Activated CD4-positive, alpha-beta T cell treated with anti-CD3 and anti-CD28 coated beads for 36 hours (primary cell): ENCODE results near the gene LSM12. TPM values are rescaled to one million over a fixed set of nuclear protein-coding genes. Genes with fewer than 3 reads are reported as not detected.
"Not testable (repeated sequence)": the region's sequence is repeated elsewhere in the genome, so short reads cannot be mapped to it uniquely, and the experiment has no call there.

Experiments
- ATAC-seq: fragments of 200-7000 bp; cut with Tn5 transposase; one replicate; pipeline ENCODE4 v1.10.0; 2021; ENCODE audit warnings: mild to moderate bottlenecking, moderate library complexity
- CTCF ChIA-PET: fragments of 350-600 bp; sonication (Branson Sonifier 250); formaldehyde crosslinking; loops from one replicate; lab custom pipeline; 2021; ENCODE audit warnings: antibody characterized with exemption; lab: Charles Lee
- POLR2A ChIA-PET: fragments of 350-600 bp; sonication (Branson Sonifier 250); formaldehyde crosslinking; loops from one replicate; lab custom pipeline; 2021; ENCODE audit warnings: antibody characterized with exemption, inconsistent platforms; lab: Charles Lee
- DNase-seq: peaks from one replicate; pipeline ENCODE4 v3.0.0-alpha.2; 2020
- H3K27ac Mint-ChIP-seq: one replicate; pipeline ENCODE4 v1.8.0; 2021; ENCODE audit warnings: mixed read lengths
- H3K27me3 Mint-ChIP-seq: one replicate; pipeline ENCODE4 v1.8.0; 2021; ENCODE audit warnings: mixed read lengths
- H3K36me3 Mint-ChIP-seq: one replicate; pipeline ENCODE4 v1.8.0; 2021; ENCODE audit warnings: low read depth, mixed read lengths
- H3K4me1 Mint-ChIP-seq: one replicate; pipeline ENCODE4 v1.8.0; 2021; ENCODE audit warnings: mixed read lengths
- H3K4me3 Mint-ChIP-seq: one replicate; pipeline ENCODE4 v1.8.0; 2021; ENCODE audit warnings: mild to moderate bottlenecking, moderate library complexity, mixed read lengths
- H3K9me3 Mint-ChIP-seq: one replicate; pipeline ENCODE4 v1.8.0; 2021; ENCODE audit warnings: low read depth, mixed read lengths
- intact Hi-C, 2 experiments: fragments of 100-400 bp; cut with DNase I in 1 of 2; cut with micrococcal nuclease in 1 of 2; formaldehyde crosslinking; loops; one replicate each; pipeline versions ENCODE4 v1.14.2 to v1.15.1; 2022 to 2024; cut with DNase I, micrococcal nuclease
- total RNA-seq, 2 experiments: library from RNA; stranded (reverse); gene quantifications; one replicate each; pipeline ENCODE4 v1.2.3, GENCODE V29; 2021

Gene LSM12
- total RNA-seq, 2 experiments from 2014 or later, result 93.1 to 102 TPM

- H3K27me3 Mint-ChIP-seq, ATAC-seq, DNase-seq, H3K27ac Mint-ChIP-seq, H3K4me1 Mint-ChIP-seq, intact Hi-C loops, H3K9me3 Mint-ChIP-seq, POLR2A ChIA-PET, H3K4me3 Mint-ChIP-seq: not testable (repeated sequence)
- H3K36me3 Mint-ChIP-seq, result peaks cover 41% of the 10 kb centered on the region
- CTCF ChIA-PET, result interaction anchor here (0.6 kb wide), 1 partner anchor 15 kb away, joined by 4 read pairs; no protein-coding TSS in a partner anchor
These were observed 31.8 kb downstream of the LSM12 start for GRCh38 chr17:44034688-44035087.

DNA sequence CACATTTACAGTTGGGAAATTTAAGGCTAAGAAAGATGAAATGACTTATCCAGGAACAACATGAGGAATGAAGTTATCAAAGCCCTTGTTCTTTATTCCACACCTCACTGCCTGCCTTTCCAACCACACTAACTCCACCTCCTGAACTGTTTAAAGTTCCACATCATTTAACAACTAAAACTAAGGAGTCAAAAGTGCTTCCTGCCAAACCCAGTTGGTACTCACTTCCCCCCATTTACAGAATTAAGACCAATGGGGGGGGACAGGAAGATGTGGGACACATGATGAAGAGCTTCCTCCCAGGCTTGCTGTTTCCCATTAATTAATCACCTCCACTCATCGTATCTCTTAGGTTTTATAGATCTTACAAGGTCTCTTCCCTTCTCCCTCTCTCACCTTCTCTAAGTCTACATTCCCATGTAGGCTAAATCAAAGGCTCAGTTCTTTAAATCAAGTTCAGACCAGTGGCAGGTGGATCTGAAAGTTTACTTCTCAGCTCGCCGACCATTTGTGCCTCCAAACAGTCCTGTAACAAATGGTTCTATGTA is 32.5 kb downstream of the LSM12 start:
- H3K27me3 Mint-ChIP-seq, result no peaks in the 10 kb centered on the region
- peaks cover 5% of the 10 kb centered on the region for H3K4me1 Mint-ChIP-seq
- no peaks in the 10 kb centered on the region for H3K9me3 Mint-ChIP-seq
- ATAC-seq (no peak), DNase-seq (no peak)
- H3K27ac Mint-ChIP-seq, result no peak overlapping the region
- peaks cover 46% of the 10 kb centered on the region for H3K36me3 Mint-ChIP-seq
- H3K4me3 Mint-ChIP-seq, result no peak overlapping the region
- CTCF ChIA-PET, result interaction anchor here (0.6 to 3.1 kb wide), 2 partner anchors 9 to 16 kb away, joined by 4 to 11 read pairs; no protein-coding TSS in a partner anchor
- POLR2A ChIA-PET, result no interaction called here
- intact Hi-C loops, result no loop called here

DNA sequence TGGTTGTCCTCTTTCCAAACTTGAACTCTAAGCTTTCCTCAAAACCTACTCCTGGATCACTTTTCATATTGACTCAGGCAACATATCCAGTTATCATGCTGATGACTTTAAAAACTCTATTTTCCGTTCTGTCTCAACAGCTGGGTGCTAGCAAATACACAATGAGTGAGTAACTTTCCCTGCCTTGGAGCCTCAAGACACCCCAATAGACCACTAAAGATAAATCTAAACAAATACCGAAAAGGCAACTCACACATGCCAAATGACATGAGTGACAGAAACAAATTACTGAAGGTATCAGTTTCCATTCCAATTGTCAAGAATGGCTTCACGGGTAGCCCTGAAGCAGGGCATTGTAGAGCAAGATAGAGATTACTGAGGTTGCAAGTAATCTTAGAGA is 36.0 kb downstream of the LSM12 start:
- CTCF ChIA-PET, result interaction anchor here (0.5 to 0.8 kb wide), 2 partner anchors 959 to 1312 kb away, joined by 3 read pairs; no protein-coding TSS in a partner anchor
- Mint-ChIP-seq H3K4me3 (no peak overlapping the region), H3K27ac (no peak overlapping the region), H3K36me3 (peaks cover 34% of the 10 kb centered on the region), H3K27me3 (no peaks in the 10 kb centered on the region), H3K4me1 (peaks cover 5% of the 10 kb centered on the region), H3K9me3 (no peaks in the 10 kb centered on the region)
- intact Hi-C loops, result no loop called here
- ATAC-seq (no peak), DNase-seq (no peak)
- POLR2A ChIA-PET, result no interaction called here

GRCh38 chr17:44029736-44030135 is 36.7 kb downstream of the LSM12 start:
- Mint-ChIP-seq H3K27ac (peak overlapping the region; percentile 47), H3K27me3 (no peaks in the 10 kb centered on the region)
- POLR2A ChIA-PET, result interaction anchor here (0.6 kb wide), 1 partner anchor 205 kb away, joined by 10 read pairs; no protein-coding TSS in a partner anchor

DNA sequence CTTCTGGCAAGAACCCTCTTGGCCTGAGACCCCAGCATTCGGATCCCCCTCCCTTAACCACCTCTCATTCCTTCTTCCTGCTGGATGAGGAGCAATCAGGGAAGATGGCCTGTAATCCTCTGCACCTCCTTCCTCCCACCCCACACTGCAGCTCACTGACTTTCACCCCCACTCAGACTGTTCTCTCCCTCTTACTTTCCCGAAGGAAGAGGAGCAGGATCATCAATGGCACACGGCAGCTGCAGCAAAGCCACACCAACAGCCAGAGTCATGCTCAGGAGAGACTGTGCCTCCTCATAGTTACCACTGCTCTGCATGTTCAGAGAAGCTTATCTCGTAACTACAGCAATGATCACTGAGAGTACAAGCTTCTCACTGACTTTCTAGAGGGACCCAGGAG is 41.6 kb downstream of the LSM12 start:
- Mint-ChIP-seq H3K27me3 (no peaks in the 10 kb centered on the region), H3K9me3 (no peaks in the 10 kb centered on the region), H3K36me3 (peaks cover 12% of the 10 kb centered on the region), H3K4me1 (no peaks in the 10 kb centered on the region), H3K4me3 (no peak overlapping the region), H3K27ac (no peak overlapping the region)
- intact Hi-C loops, result no loop called here
- ChIA-PET POLR2A (no interaction called here), CTCF (interaction anchor here (1.3 kb wide), 1 partner anchor 14 kb away, joined by 3 read pairs; no protein-coding TSS in a partner anchor)
- DNase-seq (no peak), ATAC-seq (no peak)

More at GRCh38 chr17:44029736-44030135, 36.7 kb downstream of the LSM12 start:
- Mint-ChIP-seq H3K4me3 (no peak overlapping the region), H3K9me3 (no peaks in the 10 kb centered on the region), H3K4me1 (peaks cover 5% of the 10 kb centered on the region), H3K36me3 (peaks cover 34% of the 10 kb centered on the region)
- no peak for ATAC-seq
- CTCF ChIA-PET, result interaction anchor here (0.6 to 0.8 kb wide), 3 partner anchors 9 to 959 kb away, joined by 3 read pairs; no protein-coding TSS in a partner anchor
- intact Hi-C loops, result no loop called here
- no peak for DNase-seq

DNA sequence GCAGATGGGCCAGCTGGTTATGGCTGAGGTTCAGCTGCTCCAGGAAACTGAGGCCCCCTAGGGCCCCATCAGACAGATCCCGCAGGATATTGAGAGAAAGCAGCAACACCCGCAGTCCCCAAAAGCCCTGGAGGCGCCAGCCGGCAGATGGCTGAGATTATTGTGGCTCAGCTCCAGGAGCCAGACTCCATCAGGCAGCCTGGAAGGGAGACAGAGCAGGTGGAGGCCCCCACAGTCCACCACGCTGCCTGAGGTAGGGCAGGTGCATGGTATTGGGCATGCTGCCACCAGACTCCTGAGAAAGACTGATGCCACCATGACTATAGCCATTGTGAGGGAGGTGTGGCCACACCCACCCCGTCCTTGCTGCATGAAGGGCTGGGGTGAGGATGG is 42.2 kb downstream of the LSM12 start:
- ChIA-PET POLR2A (no interaction called here), CTCF (interaction anchor here (1.3 kb wide), 1 partner anchor 14 kb away, joined by 3 read pairs; no protein-coding TSS in a partner anchor)
- intact Hi-C loops, result no loop called here
- Mint-ChIP-seq H3K9me3 (no peaks in the 10 kb centered on the region), H3K36me3 (peaks cover 6% of the 10 kb centered on the region), H3K4me3 (no peak overlapping the region), H3K4me1 (no peaks in the 10 kb centered on the region), H3K27me3 (no peaks in the 10 kb centered on the region), H3K27ac (no peak overlapping the region)
- no peak for DNase-seq
- ATAC-seq, result no peak

DNA sequence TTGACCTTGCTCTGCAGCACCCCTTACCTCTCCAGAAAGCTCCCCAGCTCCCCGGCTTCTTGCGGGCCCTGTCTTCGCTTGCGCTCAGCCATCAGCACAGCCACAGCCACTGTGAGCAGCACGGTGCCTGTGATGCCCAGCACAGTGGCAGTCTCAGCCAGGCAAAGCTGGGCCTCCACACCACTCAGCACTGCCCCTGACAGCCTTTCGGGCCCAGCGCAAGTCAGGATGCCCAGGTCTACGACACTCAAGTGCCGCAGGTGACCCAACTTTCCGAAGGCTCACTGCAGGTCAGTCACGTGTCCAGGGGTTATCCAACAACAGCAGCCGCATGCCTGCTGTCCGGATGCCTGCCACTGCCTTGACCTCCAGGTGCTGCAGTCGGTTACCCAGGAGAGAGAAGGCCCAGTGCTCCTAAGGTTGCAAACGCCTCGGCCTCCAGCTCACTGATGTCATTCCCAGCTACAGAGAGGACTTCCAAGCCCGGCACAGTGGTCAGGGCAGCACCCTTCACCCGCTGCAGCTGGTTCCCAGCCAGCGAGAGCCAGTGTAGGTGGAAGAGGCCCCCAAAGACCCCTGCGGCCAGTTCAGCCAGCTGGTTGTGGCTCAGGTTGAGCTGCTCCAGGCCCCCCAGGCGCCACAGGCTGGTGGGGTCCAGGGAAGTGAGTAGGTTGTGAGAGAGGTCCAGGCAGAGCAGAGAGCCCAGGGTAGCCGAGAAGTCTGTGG is 42.8 kb downstream of the LSM12 start:
- ChIA-PET CTCF (interaction anchor here (0.7 to 1.3 kb wide), 3 partner anchors 9 to 89 kb away, joined by 3 read pairs; partner anchors contain the start of gene TMEM101), POLR2A (no interaction called here)
- Mint-ChIP-seq H3K27me3 (no peaks in the 10 kb centered on the region), H3K36me3 (peaks cover 2% of the 10 kb centered on the region), H3K9me3 (no peaks in the 10 kb centered on the region), H3K27ac (no peak overlapping the region), H3K4me1 (no peaks in the 10 kb centered on the region), H3K4me3 (no peak overlapping the region)
- DNase-seq, result no peak
- no peak for ATAC-seq
- intact Hi-C loops, result no loop called here

- Mint-ChIP-seq H3K27ac (no peak overlapping the region), H3K4me3 (no peak overlapping the region), H3K9me3 (no peaks in the 10 kb centered on the region), H3K4me1 (no peaks in the 10 kb centered on the region), H3K27me3 (no peaks in the 10 kb centered on the region), H3K36me3 (no peaks in the 10 kb centered on the region)
- ChIA-PET POLR2A (no interaction called here), CTCF (interaction anchor here (0.6 to 0.7 kb wide), 2 partner anchors 29 to 56 kb away, joined by 3 read pairs; no protein-coding TSS in a partner anchor)
- no peak for ATAC-seq
- intact Hi-C loops, result no loop called here
- DNase-seq, result no peak
These were observed 44.2 kb downstream of the LSM12 start for GRCh38 chr17:44022246-44022645.

DNA sequence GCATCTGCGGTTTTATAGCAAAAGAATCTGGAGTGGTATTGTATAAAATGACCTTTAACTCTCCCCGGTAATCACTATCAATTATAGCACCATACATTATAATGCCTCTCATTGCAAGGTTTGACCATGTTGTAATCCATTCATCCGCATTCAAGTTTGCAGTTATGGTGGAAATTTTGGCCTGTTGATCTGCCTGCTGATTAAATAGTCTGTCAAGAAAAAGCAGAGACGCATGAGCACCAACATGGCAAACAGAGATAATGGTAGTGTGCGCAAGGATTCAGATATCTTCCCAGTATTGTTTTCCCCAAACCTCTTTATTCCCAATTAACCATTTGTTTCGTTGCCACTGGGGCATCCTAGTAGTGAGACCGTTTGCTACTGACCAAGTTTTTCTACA is 45.2 kb downstream of the LSM12 start:
- ATAC-seq, H3K27me3 Mint-ChIP-seq, H3K27ac Mint-ChIP-seq, H3K36me3 Mint-ChIP-seq, POLR2A ChIA-PET, DNase-seq, H3K4me1 Mint-ChIP-seq, H3K9me3 Mint-ChIP-seq, intact Hi-C loops, H3K4me3 Mint-ChIP-seq: not testable (repeated sequence)
- CTCF ChIA-PET, result interaction anchor here (0.7 kb wide), 1 partner anchor 8 kb away, joined by 3 read pairs; no protein-coding TSS in a partner anchor

DNA sequence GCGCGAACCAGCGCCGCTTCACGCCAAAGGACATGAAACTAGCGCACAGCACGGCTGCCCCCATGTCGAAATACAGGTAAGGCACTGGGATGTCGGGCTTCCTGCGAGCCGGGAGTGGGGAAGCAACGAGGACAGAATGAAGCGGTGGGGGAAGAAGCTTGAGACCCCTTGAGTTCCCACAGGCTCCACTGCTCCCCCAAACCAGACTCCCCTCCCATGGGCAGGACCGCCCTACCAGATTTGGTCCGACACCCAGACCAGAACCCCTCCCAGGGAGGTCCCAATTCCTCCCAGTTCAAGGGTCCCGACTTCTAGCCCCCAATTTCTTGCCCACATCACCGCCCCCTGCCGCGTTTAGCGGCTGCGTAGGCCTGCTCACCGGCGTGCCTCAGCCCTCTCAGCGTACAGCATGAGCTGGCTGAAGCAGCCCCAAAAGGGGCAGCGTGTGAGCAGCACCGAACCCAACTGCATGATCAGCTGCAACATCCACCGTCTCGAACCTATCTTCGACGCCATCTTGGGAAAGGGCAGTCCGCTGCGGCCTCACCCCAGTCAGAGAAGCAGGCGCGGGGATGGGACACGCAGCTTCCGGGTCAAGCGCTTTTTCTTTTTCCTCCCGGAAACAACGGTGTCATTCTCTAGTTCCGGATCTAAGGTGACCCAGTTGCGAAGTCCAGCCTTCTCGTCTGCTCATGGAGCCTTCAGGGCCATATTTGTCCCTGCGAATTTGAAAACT is 51.9 kb downstream of the LSM12 start, which contains the start of gene TMEM101:
TSS of gene TMEM101 (minus strand) at position 527 of the 736 bp plus-strand sequence. CDS start at position 516, 11 bp downstream.
- peak within 1 kb of the TSS; percentile 96 for H3K27ac Mint-ChIP-seq
- H3K9me3 Mint-ChIP-seq, result no peaks in the 10 kb centered on the region
- POLR2A ChIA-PET, result interaction anchor here (0.5 to 1.3 kb wide), 3 partner anchors 8 to 217 kb away, joined by 3 to 4 read pairs (median 3); partner anchors contain the start of gene LSM12
- intact Hi-C loops, result loop anchor here in 1 of 2 experiments (1.0 to 2.0 kb wide), 6 partner anchors 52 to 532 kb away; partner anchors contain the start of genes DHX8, G6PC3, GPATCH8 and LSM12
- H3K4me3 Mint-ChIP-seq, result peak within 1 kb of the TSS; percentile 96
- H3K27me3 Mint-ChIP-seq, result no peaks in the 10 kb centered on the region
- peak; percentile 99 for ATAC-seq
- H3K36me3 Mint-ChIP-seq, result peaks cover 14% of the 10 kb centered on the region
- peak; percentile 94 for DNase-seq
- CTCF ChIA-PET, result interaction anchor here (0.9 kb wide), 2 partner anchors 9 to 26 kb away, joined by 3 read pairs; no protein-coding TSS in a partner anchor
- peaks cover 7% of the 10 kb centered on the region for H3K4me1 Mint-ChIP-seq

DNA sequence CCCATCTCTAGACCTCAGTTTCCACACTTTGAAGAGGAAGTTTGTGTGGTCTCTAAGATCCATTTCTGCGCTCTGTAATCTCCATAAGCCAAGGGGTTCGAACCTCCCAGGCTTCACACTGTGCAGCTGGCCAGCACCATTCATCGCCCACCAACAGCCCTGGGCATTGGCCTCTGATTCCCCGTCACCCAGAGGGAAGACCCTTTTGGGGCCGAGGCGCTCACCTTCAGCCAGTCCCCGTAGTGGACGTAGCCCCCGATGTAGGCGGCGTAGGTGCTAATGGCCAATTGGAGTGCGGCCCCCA is 52.4 kb downstream of the LSM12 start:
- CTCF ChIA-PET, result interaction anchor here (0.6 to 0.9 kb wide), 2 partner anchors 27 to 118 kb away, joined by 3 read pairs; no protein-coding TSS in a partner anchor
- Mint-ChIP-seq H3K27ac (peak overlapping the region; percentile 96), H3K36me3 (peaks cover 19% of the 10 kb centered on the region), H3K27me3 (no peaks in the 10 kb centered on the region), H3K4me1 (peaks cover 7% of the 10 kb centered on the region), H3K9me3 (no peaks in the 10 kb centered on the region), H3K4me3 (peak overlapping the region; percentile 96)
- POLR2A ChIA-PET, result interaction anchor here (0.5 to 1.3 kb wide), 2 partner anchors 52 to 218 kb away, joined by 3 read pairs; partner anchors contain the start of gene LSM12
- ATAC-seq (no peak), DNase-seq (no peak)
- intact Hi-C loops, result loop anchor here in 1 of 2 experiments (1.0 to 2.0 kb wide), 5 partner anchors 52 to 531 kb away; partner anchors contain the start of genes DHX8, G6PC3, GPATCH8 and LSM12
